Left lung (tissue), 10 donors: ENCODE results near the gene KCNK5. TPM values are rescaled to one million over a fixed set of nuclear protein-coding genes. Genes with fewer than 3 reads are reported as not detected.

Source experiments
- ATAC-seq: fragments of 200-7000 bp; cut with Tn5 transposase; one replicate; pipeline ENCODE4 v1.9.1; 2020; ENCODE audit warnings: moderate library complexity
- DNase-seq, 4 donors: peaks; one replicate each; pipeline ENCODE4 v3.0.0-alpha.2; 2013 to 2020
- H3K27ac ChIP-seq, 2 donors: fragments of 200-600 bp; sonication (generic) in 1 of 2; one replicate each; pipeline versions ENCODE4 v1.5.0 to v1.8.0; 2020 to 2021
- H3K27me3 ChIP-seq, 2 donors: fragments of 200-600 bp; sonication (generic) in 1 of 2; one replicate each; pipeline versions ENCODE4 v1.5.0 to v1.8.0; 2020 to 2021
- H3K36me3 ChIP-seq, 2 donors: fragments of 200-600 bp; sonication (generic) in 1 of 2; one replicate each; pipeline versions ENCODE4 v1.5.0 to v1.8.0; 2020 to 2021
- H3K4me1 ChIP-seq, 2 donors: fragments of 200-600 bp; one replicate each; pipeline ENCODE4 v1.8.0; 2021
- H3K4me3 ChIP-seq, 2 donors: fragments of 200-600 bp; sonication (generic) in 1 of 2; one replicate each; pipeline versions ENCODE4 v1.5.0 to v1.8.0; 2020 to 2021; ENCODE audit warnings: mild to moderate bottlenecking in 1 of 2
- H3K9me3 ChIP-seq, 2 donors: fragments of 200-600 bp; sonication (generic) in 1 of 2; one replicate each; pipeline versions ENCODE4 v1.5.0 to v1.8.0; 2020 to 2021
- intact Hi-C, 2 donors: fragments of 100-400 bp; cut with DNase I; formaldehyde crosslinking; loops; one replicate each; pipeline versions ENCODE4 v1.11.2 to v1.14.2; 2022
- polyA plus RNA-seq, 6 donors: library from polyadenylated mRNA; unstranded; fragments of 120-200 nt; gene quantifications; one replicate each; pipeline ENCODE4 v1.2.1, GENCODE V29; 2013; ENCODE audit not compliant: insufficient read length in 6 of 6
- total RNA-seq, 2 donors: library from RNA; stranded (reverse); fragmentation: NEBNext Ultra II Directional; extraction: Animal tissue kit (Norgen Biotek cat#: 25700); gene quantifications; one replicate each; pipeline ENCODE4 v1.2.1, GENCODE V29; 2021
- TF ChIP-seq, protein P1 (sequence below), 2 donors: fragments of 200-600 bp; sonication (generic) in 1 of 2; IDR thresholded peaks; one replicate each; pipeline versions ENCODE4 v1.5.0 to v1.8.0; 2021; ENCODE audit warnings: antibody characterized with exemption in 2 of 2
- donor health status: DM: no; HTN: yes; CAD: no.
- donor health status: DM: no; HTN: no; CAD: no.

The KCNK5 gene
- total and polyA plus RNA-seq, 8 donors: 12.6 to 26.4 (median 22.8) TPM

DNA sequence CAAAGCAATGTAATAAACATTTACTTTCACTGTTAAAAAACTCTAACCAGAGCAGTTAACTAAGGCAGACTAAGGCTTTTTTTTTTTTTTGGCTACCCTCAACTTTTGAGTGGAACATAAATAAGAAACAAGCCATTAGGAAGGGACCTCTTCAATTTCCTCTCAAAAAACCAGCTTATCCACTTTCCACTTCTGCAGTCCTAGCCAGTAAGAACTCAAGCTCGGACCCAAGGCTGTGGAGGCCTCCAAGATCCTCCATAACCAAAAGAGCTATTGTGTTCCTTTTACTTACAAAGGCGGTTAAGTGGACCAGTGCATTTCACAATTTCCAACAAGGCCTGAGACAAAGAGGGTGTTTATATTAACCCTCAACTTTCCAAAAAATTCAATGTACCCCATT lies 5.3 kb downstream of the KCNK5 start:
- TF ChIP-seq, protein P1, sequence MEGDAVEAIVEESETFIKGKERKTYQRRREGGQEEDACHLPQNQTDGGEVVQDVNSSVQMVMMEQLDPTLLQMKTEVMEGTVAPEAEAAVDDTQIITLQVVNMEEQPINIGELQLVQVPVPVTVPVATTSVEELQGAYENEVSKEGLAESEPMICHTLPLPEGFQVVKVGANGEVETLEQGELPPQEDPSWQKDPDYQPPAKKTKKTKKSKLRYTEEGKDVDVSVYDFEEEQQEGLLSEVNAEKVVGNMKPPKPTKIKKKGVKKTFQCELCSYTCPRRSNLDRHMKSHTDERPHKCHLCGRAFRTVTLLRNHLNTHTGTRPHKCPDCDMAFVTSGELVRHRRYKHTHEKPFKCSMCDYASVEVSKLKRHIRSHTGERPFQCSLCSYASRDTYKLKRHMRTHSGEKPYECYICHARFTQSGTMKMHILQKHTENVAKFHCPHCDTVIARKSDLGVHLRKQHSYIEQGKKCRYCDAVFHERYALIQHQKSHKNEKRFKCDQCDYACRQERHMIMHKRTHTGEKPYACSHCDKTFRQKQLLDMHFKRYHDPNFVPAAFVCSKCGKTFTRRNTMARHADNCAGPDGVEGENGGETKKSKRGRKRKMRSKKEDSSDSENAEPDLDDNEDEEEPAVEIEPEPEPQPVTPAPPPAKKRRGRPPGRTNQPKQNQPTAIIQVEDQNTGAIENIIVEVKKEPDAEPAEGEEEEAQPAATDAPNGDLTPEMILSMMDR (IDR thresholded peaks at IDR 0.05): no peak
- intact Hi-C loops: no loop called here
- H3K4me3 ChIP-seq: no peak overlapping the region
- peaks cover 34 to 78% of the 10 kb centered on the region in 2 donors for H3K4me1 ChIP-seq
- H3K9me3 ChIP-seq: no peaks in the 10 kb centered on the region
- DNase-seq: peak in 2 of 4 donors; percentile 49 to 85
- ATAC-seq: peak; percentile 57
- H3K36me3 ChIP-seq: no peaks in the 10 kb centered on the region
- peaks cover 0 to 14% of the 10 kb centered on the region in 2 donors for H3K27me3 ChIP-seq
- H3K27ac ChIP-seq: peak overlapping the region; percentile 67 to 81

DNA sequence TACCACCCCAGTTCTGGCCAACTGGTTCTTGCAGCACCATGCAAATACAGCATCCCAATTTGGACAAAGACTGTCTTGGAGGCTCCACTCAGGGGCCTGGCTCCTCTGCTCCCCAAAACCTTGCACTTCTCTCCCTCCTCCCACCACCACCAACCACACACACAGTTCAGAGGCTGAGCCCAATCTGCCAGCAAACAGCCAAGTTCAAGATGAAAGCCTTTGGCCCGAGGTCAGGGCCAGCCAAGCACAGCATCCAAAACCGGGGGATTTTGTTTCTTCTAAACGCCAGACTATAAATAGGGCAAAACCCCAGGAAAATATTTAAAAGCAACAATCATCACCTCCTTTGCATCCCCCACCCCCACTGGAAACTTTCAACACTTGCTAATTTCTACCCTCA lies 5.7 kb downstream of the KCNK5 start:
- intact Hi-C loops: no loop called here
- Histone ChIP-seq H3K4me3 (no peak overlapping the region), H3K4me1 (peaks cover 34 to 77% of the 10 kb centered on the region in 2 donors), H3K36me3 (no peaks in the 10 kb centered on the region), H3K27ac (peak overlapping the region; percentile 67 to 81), H3K9me3 (no peaks in the 10 kb centered on the region), H3K27me3 (peaks cover 0 to 10% of the 10 kb centered on the region in 2 donors)
- TF ChIP-seq, protein P1 (IDR thresholded peaks at IDR 0.05): no peak
- ATAC-seq (peak; percentile 0), DNase-seq (no peak)

DNA sequence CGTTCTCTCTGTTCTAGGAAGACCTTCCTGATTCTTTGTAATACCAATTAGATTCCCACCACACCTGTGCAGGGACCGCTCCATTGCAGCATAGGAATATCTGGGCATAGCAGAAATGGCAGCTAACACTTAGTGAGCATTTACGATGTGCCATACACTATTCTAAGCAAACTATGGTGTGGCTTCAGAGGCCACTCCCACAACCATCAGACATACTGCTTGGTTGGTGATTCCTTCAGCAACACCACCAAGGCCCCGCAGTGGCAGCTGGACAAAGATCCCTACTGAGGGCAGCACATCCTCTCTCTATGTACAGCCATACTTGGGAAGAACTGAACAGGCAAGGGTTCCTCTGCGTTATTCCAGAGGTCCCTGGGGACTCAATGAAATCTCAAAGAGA lies 6.2 kb downstream of the KCNK5 start:
- no peak for DNase-seq
- Histone ChIP-seq H3K27me3 (peaks cover 0 to 5% of the 10 kb centered on the region in 2 donors), H3K4me3 (no peak overlapping the region), H3K36me3 (no peaks in the 10 kb centered on the region), H3K27ac (peak overlapping the region in 1 of 2 donors; percentile 67), H3K4me1 (peaks cover 38 to 78% of the 10 kb centered on the region in 2 donors), H3K9me3 (no peaks in the 10 kb centered on the region)
- ATAC-seq: no peak
- intact Hi-C loops: no loop called here
- TF ChIP-seq, protein P1 (IDR thresholded peaks at IDR 0.05): no peak

DNA sequence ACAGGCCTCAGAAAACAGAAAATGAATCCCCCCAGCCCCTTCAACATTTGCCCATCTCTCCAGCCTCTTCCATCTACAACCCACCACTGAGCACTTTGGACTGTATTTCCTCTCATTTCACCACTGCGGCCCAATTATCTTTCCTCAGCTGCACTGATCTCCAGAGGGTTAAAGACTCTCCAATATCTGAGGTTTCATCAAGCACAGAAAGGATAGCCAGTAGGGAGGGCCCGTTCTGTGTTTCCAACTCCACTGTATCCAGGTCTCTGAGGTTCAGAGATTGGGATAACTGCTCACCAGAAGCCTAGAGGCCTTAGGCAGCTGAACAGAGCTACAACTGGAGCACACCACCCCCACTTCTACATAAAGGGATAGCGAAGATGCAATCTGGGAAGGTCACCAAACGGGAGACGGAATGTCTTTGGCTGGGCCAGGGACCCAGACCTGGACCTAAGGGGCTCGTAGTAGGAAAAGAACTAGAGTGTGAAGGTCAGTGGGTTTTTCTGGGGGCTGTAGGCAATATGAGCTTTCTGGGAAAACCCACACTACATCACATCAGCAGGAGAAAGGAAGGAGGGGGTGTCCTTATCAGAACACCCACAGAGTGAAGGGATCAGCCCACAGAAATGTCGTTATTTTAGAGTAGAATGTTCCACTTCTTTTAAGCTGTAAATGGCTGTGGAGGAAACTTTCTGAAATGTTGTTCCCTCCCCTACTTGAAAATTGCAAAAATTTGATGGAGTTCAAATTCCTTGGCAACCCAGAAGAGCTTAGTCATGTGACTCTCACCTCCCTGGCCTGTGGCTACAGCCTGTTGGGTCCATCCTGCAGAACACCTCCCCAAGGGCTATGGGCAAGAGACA lies 7.3 kb downstream of the KCNK5 start:
- H3K36me3 ChIP-seq: no peaks in the 10 kb centered on the region
- peak overlapping the region in 1 of 2 donors; percentile 67 for H3K27ac ChIP-seq
- intact Hi-C loops: no loop called here
- ATAC-seq: no peak
- DNase-seq: peak in 1 of 4 donors; percentile 22
- H3K4me1 ChIP-seq: peaks cover 44 to 79% of the 10 kb centered on the region in 2 donors
- no peak overlapping the region for H3K4me3 ChIP-seq
- TF ChIP-seq, protein P1 (IDR thresholded peaks at IDR 0.05): no peak
- no peaks in the 10 kb centered on the region for H3K27me3 ChIP-seq
- no peaks in the 10 kb centered on the region for H3K9me3 ChIP-seq

DNA sequence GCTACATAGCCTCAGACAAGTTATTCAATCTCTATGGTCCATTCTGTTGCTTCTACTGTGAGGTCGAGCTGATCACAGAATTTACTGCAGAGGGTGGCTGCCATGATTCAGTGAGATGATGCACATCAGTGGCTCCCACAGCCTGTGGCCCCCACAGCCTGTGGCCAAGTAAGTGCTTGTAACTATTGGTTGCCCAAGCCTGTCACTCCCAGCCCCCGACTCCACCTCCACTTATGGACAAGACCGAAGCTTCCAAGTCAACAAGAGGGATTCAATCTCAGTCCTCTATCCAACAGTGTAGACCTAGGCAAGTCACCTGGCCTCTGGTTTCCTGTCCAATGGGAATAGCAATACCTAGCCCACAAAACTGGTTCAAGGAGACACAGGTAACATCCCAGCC lies 8.2 kb downstream of the KCNK5 start:
- H3K27ac ChIP-seq: no peak overlapping the region
- no peaks in the 10 kb centered on the region for H3K36me3 ChIP-seq
- ATAC-seq (no peak), DNase-seq (no peak)
- no peak overlapping the region for H3K4me3 ChIP-seq
- no peaks in the 10 kb centered on the region for H3K9me3 ChIP-seq
- intact Hi-C loops: no loop called here
- peaks cover 44 to 79% of the 10 kb centered on the region in 2 donors for H3K4me1 ChIP-seq
- TF ChIP-seq, protein P1 (IDR thresholded peaks at IDR 0.05): no peak
- H3K27me3 ChIP-seq: no peaks in the 10 kb centered on the region
